Left forelimb (tissue), 1 donor: ENCODE results near the gene TYK2.
"Not testable (repeated sequence)": the region's sequence is repeated elsewhere in the genome, so short reads cannot be mapped to it uniquely, and the experiment has no call there.

ENCODE experiments used
- DNase-seq: peaks from one replicate; pipeline ENCODE4 v3.0.0-alpha.2; 2018; ENCODE audit warnings: low spot score

Gene TYK2

DNA sequence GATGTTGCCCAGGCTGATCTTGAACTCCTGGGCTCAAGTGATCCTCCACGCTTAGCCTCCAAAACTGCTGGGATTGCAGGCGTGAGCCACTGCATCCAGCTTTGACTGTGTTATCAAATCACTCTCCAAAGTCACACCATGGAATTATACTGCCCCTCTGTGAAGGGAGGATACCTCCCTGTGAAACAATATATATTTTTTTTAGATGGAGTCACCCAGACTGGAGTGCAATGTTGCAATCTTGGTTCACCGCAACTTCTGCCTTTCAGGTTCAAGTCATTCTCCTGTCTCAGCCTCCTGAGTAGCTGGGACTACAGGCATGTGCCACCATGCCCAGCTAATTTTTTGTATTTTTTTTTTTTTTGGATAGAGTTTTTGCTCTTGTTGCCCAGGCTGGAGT lies 7.7 kb downstream of the TYK2 start:
- no peak for DNase-seq

DNA sequence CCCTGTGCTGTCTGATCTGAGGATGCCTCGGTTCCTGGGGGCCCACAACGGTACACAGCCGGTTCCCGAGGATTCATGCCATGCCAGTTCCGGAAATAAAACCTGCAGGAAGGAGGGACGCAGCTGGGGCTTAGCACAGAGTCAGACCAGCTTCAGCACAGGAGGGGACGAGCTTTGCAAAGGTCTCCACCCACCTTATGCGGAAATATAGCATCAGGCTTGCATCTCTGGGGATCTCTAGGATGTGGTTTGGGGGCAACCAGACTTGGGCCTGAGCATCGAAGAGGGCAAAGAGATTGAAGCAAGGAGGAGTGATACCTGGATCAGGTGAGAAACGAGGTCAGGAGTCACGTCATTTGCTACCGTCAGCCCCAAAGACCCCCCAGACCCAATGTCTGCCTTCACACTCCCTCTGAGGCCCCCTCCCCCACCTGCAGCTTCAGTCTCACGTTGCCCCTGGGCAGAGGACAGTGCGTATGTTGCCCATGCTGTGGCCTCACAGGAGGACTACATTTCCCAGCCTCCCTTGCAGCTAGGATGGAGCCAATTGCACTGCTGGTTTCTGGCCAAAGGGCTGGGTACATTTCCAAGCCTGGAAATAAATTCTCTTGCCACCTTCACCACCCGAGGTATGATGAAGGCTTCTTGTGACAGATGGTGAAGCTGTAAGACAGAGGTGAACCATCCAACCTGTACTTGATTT lies 12.1 kb downstream of the TYK2 start:
- no peak for DNase-seq

DNA sequence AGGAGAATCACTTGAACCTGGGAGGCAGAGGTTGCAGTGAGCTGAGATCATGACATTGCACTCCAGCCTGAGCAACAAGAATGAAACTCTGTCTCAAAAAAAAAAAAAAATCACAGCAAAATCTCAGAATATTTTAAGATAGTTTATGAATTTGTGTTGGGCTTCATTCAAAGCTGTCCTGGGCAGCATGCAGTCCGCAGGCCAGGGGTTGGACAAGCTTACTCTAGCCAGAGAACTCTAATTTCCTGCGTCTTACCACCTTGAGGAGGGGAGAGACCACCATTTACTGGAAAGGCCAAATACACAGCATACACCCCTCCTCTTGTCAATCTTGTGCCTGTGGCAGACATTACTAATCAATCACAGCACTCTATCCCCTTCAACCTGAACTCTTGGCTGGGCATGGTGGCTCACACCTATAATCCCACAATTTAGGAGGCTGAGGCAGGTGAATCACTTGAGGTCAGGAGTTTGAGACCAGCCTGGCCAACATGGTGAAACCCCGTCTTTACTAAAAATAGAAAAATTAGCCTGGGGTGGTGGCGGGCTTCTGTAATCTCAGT lies 13.3 kb downstream of the TYK2 start:
- DNase-seq, result not testable (repeated sequence)

DNA sequence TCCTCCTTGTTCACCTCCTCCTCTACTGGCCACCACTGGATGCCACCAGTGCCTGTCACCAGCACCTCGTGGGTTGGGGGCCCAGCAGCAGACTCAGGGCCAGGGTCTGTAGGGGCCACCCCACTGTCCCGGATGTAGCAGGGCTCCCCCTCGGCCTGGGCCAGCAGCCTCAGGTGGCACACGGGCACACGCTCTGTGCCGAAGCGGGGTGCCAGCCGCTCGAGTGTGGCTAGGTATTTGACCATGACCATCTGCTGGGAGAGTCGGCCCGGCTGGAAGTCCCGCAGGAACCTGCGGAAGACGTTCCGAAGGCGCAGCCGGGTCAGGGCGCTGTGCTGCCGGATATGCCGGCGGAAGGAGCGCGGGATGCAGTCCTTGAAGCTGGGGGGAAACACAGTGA lies 14.9 kb downstream of the TYK2 start:
- no peak for DNase-seq

DNA sequence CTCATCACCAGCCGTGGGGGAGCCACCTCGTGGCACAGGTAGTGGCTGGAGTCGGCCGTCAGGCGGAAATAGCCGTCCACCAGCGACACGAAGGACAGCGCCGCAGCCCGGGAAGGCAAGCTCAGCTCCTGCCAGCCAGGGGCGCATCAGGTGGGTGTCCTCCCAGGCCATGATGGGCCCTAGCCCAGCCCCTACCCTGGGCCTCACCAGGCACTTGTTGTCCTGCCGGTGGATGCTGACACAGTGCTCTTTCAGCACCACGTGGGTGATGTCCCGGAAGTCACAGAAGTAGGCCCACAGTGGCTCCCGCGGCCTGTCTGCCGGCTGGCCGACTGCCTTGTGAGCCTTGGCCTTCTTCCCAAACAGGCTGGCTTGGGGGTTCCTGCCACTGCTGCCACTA lies 15.7 kb downstream of the TYK2 start:
- DNase-seq, result no peak

DNA sequence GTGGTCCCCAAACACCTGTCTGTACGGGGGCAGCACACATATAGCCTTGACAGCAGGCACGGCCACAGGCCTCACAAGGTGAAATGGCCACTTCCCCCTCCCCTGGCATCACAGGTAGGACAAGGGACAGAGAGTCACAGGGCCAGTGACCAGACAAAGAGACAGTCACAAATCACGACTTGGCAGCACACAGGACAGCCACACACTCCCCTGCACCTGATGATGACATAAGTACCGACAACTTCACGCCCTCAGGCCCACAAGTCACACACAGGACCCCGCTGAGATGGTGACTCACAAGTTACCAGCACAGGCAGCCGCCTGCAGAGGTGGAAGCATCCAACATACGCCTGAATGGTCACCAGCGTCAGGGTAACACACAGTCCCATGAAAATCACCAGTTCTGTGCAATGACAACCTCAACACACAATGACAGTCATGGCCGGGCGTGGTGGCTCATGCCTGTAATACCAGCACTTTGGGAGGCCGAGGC lies 16.5 kb downstream of the TYK2 start:
- DNase-seq, result no peak

DNA sequence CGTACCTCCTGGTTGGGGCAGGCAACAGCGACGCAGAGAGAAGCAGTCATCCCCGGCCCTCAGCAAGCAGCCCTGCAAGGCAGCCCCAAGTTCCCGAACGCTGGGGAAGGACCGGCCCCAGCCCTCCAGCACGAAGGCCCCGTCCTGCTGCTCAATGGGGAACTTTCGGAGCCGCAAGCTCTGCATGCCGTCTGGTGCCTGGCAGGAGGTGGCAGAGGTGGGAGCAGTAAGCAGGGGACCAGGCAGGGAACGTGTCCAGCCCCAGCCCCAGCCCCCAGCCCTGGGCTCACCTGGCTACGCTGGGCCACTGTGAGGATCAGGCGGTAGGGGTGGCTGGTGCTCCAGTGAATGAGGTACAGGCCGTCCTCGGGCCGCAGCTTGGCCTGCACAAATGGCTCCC lies 18.1 kb downstream of the TYK2 start:
- DNase-seq, result no peak

DNA sequence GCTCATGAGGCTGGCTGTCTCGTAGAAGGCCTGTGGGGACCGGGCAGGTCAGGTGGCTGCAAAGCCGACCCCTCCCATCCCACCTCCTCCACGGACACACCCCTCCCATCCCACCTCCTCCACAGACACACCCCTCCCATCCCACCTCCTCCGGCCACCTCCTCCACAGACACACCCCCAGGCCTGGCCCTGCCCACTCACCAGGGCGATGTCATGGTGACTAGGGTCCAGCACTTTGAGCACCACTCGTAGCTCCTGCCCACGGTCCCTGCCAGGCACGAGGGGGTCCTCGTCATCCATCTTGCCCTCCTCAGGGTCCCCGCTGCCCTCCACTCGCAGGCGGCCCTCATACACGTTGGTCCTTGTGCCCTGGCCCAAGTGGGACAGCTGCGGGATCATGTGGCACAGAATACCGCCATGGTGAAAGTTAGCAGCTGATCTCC lies 18.8 kb downstream of the TYK2 start:
- no peak for DNase-seq

DNA sequence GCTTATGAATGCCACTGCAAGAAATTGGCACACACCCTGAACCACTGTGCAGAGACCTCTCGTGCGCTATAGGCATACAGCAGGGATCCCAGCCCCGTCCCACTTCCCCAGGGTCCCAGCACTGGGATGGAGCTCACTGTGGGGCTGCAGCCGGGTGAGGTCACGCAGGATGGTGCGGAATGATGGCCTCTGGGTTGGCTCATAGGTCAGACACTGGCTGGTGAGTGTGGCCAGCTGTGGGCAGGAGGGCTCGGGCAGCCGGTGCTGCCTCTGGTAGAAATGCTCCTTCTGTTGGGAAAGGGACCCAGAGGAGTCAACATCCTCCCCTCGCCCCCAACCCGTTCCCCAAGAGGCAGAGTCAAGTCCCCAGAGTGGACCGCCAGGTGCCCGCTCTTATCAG lies 23.9 kb downstream of the TYK2 start:
- no peak for DNase-seq

DNA sequence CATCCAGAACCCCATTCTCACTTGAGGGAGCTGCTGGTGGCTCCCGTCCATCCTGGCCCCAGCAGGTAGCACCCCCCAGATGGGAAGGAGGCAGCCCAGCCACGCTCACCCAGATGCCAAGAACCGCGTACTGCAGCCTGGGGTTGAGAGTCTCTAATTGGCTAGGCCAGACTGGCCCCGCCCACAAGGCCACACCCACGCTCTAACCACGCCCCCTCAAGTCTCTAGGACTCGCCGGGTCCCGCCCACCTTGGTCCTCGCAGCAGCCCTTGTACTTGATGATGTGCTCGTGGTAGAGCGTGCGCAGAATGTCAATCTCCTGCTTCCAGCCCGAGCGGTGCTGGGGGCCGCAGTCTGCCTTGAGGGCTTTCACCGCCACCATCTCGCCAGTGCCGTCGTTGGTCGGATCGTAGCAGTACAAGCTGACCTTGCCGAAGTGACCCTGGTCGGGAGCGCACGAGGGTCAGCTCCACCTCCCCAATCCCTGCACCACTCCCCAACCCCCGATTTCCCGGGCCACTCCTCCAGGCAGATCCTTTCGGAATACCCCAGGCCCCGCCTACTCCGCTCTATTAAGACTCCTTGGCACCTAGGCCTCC lies 26.5 kb downstream of the TYK2 start:
- no peak for DNase-seq

DNA sequence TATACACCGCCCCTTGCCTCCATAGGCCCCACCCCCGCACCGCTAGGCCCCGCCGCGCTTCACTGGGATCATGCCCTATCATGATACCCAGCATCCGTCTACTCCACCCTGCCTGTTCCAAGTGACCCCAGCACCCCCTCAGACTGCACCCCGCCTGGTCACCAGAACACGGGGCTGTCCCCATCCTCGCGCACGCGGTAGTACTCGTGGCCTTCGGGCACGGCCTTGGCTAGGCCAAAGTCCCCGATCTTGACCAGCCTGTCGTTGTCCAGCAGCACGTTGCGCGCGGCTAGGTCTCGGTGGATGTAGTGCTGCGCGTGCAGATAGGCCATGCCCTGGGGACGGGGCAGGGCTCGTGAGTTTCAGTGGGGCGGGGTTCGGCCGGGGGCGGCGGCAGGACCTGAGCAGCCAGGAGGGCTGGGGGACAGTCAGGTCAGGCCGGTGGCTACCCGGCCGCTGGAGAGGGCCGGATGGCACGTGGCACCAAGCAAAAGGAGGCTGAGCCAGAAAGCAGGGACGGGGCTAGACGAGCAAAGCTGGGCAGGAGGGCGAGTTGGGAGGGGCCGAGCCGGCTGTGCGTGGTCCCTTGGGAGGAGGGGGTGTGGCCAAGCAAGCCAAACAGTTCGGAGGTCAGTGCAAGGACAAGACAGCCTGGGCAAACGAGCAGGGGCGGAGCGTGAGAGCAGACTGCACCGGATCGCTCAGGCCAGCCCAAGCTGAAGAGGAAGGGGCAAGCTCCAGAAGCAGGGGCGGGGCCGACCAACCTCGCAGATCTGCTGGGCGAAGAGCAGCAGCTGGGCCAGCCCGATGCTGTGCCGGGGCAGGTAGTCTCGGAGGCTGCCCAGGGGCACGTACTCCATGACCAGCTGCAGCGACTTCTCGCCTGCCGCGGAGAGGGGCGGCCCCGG lies 27.4 kb downstream of the TYK2 start:
- no peak for DNase-seq

DNA sequence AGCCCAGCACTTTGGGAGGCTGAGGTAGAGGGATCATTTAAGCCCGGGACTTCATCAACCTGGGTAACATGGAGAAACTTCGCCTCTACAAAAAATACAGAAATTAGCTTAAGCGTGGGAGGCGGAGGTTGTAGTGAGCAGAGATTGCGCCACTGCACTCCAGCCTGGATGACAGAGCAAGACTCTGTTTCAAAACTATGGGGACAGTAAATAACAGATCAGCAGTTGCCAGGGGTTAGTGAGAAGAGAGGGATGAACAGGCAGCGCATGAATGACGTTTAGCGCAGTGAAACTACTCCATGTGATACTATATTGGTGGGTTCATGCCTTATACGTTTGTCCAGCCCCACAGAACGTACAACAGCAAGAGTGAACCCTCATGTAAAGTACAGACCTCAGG lies 33.9 kb downstream of the TYK2 start:
- no peak for DNase-seq

DNA sequence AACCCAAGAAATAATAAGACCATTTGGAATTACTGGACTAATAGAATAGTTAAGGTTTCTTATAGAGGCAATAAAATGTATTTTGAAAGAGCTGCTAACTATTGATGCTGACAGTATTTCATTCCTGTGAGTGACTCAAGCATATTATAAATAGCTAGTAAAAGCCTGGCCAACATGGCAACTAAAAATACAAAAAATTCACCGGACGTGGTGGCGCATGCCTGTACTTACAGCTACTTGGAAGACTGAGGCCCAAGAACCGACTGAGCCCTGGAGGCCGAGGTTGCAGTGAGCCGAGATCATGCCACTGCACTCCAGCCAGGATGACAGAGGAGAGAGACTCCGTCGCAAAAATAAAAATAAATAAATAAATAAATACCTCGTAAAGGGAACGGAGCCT lies 35.6 kb downstream of the TYK2 start:
- no peak for DNase-seq

DNA sequence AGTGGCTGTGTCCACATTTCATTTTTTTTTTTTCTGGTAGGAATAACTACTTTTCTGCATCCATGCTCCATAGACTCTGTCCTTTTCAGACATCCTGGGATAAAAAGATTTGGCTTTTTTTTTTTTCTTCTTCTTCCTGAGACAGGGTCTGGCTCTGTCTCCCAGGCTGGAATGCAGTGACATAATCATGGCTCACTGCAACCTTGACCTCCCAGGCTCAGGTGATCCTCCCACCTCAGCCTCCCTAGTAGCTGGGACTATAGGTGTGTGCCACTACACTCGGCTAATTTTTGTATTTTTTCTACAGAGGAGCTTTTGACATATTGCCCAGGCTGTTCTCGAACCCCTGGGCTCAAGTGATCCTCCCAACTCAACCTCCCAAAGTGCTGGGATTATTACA lies 36.9 kb downstream of the TYK2 start:
- DNase-seq, result no peak

DNA sequence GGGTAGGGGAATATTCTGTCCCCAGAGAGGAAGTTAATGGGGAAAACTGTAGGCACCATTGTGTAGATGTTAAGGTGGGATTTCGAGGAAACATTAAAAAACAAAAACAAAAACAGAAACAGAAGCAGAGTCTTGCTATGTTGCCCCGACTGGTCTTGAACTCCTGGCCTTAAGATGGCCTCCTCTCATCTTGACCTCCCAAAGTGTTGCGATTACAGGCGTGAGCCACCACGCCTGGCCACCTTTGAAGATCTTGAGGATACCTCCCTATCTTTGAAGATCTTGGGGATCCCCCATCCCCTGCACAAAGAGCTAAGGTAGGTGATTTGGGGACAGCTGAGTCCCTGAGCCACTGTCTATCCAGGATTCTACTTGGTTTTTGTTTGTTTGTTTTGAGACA lies 40.4 kb downstream of the TYK2 start:
- no peak for DNase-seq

DNA sequence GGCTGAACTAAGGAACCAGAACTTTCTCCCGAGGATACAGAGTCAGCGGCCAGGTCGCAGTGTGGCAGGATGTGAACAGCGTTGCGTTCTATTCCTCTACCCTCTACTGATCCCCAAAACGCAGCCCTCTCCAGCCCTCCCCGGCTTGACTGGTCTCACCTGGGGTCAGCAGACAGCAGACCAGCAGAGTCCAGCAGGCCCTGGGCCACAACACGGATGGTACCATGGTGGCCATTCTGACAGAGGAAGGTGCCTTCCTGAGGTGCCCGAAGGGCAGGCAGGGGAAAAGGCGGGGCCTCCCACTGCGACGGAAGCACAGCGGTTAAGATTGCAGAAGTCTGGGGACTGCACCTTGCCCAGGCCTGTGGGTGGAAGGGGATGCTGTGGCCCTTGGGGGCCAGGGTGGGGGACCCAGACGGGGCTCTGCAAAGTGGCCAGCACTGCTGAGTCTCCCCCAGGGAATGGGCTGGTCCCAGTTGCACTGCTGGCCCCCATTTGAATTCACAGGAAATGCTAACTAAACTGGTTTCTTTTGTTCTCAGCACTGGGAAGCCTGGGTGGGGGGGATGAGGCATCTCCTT lies 40.9 kb downstream of the TYK2 start, which contains the start of gene ICAM3:
Gene ICAM3 (minus strand): TSS at position 245 of the 581 bp plus-strand sequence. CDS start 10 bp downstream, at position 235.
- no peak for DNase-seq

DNA sequence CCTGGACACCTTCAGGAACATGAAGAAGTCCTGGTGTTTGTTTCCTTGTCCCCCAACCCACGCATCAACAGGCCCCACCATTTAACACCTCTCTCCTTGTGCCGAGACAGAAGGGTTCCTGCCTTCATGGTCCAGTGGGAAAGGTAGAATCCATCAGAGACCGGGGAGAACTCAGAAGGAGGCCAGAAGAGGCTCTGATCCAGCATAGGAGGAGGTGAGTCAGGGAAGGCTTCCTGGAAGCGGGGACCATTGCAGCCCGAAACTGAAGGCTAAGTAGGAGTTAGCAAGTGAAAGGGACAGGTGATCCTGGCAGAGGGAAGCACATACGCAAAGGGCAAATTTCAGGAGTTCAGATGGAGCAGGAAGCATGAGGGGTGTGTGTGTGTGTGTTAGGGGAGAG lies 41.4 kb downstream of the TYK2 start:
- DNase-seq, result no peak

DNA sequence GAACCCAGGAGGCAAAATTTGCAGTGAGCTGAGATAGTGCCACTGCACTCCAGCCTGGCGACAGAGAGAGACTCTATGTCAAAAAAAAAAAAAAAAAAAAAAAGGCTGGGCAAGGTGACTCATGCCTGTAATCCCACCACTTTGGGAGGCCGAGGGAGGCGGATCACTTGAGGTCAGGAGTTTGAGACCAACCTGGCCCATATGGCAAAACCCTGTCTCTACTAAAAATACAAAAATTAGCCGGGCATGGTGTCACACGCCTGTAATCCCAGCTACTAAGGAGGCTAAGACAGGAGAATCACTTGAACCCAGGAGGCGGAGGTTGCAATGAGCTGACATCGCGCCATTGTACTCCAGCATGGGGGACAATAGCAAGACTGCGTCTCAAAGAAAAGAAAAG lies 43.6 kb downstream of the TYK2 start:
- DNase-seq, result not testable (repeated sequence)

DNA sequence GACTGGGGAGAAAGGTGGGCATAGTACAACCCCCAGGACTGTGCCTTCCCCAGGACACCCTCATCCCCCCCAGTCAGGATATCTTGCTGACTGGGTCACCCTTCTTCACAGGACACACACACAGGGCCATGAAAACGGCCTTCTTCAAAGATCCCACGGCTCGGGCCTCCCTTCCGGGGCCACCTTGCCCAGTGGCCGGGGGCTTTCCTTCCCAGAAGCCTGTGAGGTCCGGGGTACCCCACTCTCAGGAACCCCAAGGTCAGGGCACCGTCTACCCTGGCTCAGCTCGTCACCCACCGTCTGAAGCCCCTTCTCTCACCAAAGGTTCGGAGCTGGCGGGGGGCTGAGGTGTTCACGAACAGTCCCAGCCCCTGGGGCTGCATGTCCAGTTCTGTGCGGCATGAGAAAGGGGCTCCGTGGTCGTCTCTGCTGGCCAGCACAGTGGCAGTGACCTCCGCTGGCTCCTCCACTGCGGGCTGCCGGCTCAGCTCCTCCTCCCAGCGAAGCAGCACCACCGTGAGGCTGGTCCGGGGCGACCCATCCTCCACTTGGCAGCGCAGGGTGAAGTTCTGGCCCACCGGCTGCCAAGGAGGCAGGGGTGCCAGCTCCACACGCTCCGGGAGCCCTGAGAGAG lies 44.9 kb downstream of the TYK2 start:
- DNase-seq, result no peak

DNA sequence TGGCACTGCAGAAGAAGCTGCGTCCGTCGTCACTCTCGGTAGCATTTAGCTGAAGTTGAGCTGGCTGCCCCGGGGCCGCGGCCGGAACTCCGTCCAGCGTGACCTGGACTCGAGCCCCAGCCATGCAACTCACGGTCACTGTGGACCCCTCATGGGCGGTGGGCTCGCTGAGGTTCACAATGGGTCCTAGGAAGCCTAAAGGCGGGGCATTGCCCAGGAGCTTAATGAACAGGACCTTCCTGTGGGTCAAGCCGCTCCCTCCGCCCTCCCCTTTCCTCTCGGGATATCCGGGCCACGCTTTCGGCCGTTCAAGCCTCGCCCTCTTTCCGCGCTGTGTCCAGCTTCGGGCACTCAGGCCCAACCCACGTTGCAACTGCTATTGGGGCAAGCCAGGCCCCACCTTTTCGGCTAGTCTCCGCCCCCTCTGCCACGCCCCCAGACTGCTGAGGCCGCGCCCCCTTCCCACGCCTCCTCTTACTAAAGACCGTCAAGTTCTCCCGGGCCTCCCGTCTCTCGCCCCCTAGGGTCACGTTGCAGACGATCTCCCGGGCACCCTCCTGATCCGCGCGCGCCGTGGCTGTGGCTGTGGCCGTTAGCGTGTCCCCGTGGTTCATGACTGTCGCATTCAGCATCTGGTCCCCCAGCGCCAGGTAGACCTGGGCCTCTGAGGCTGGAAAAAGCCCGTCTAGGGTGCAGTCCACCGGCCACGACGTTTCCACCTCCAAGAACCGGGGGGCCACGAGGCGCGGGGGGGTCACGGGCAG lies 45.6 kb downstream of the TYK2 start:
- DNase-seq, result peak; percentile 90
